GM21360 (cell line): ENCODE data around the gene ATP9A.

Experiments used
- ATAC-seq: cut with Tn5 transposase; IDR thresholded peaks from one replicate; pipeline ENCODE4 v1.9.1; 2021; ENCODE audit warnings: mild to moderate bottlenecking, moderate library complexity; ENCODE audit not compliant: unreplicated experiment

Gene ATP9A

GRCh38 chr20:51634257-51634656, 133.9 kb downstream of the ATP9A start:
- ATAC-seq: no peak

DNA sequence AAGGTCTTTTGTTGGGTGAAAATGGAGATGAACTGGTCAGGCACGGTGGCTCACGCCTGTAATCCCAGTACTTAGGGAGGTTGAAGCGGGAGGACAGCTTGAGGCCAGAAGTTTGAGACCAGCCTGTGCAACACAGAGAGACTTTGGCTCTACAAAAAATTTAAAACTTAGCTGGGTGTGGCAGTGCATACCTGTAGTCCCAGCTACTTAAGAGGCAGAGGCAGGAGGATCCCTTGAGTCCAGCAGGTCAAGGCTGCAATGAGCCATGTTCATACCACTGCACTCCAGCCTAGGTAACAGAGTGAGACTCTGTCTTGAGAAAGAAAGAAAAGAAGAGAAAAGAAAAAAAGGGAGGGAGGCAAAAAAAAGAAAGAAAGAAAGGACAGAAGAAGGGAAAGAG, 134.8 kb downstream of the ATP9A start:
- no peak for ATAC-seq

GRCh38 chr20:51631953-51632352, 136.2 kb downstream of the ATP9A start:
- no peak for ATAC-seq

- ATAC-seq: no peak
Observed at GRCh38 chr20:51631011-51631950, 136.9 kb downstream of the ATP9A start.

DNA sequence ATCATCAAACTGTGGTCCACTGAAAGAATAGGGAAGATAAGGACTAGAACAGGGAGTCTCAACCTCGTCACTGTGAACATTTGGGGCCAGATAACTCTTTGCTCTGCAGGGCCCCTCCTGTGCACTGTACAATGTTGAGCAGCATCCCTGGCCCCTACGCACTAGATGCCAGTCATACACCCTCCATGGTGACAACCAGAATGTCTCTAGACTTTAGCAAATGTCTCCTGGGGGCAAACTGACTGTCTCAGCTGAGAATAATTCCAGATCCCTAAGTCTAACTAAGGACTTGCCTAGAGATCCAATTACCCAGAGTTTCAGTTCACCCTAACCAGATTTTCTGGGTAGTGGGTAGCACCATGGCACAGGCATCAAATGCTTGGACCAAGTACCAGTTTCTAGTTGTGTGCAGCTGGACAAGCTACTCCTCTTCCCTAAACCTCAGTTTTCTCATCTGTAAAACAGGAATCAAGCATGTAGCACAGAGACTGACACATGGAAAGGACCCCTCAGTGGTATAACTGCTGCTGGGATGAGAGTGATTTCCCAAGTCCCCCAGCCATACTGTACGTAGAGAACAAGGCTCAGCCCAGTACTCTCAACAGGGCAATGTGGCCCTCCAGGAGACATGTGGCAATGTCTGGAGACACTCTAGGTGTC, 138.7 kb downstream of the ATP9A start:
- no peak for ATAC-seq

DNA sequence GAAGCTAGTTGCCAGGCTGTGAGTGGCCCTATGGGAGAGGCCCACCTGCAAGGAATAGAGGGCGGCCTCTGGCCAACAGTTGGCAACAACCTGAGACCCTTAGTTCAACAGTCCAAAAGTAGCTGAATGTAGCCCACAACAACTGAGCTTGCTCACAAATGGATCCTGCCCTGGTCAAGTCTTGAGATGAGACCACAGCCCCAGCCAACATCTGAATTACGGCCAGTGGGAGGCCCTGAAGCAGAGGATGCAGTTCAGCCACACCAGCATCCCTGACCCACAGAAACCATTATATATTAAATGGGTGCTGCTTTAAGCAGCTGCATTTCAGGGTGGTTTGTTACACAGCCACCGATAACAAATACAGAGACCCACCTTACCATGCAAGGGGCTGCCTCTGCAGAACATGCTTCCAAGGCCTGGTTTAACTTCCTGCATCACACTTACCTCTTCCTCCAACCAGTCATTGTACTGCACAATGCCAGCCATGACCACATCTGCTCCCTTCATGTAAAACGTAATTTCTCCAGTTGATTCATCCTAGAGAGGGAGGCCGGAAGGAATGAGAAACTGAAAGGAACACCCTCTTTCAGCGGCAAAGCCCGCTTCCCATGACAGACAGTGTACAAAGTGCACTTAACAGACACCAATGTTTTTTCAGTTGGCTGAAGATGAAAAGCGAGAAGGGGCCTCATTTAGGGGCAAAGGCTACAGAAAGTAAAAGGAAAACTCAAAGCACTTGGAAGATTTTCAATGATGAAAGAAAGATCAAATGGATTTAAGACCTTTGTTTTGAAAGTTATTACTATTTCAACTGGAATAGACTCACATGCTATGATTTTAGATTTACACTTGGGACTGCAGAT, 139.4 kb downstream of the ATP9A start:
- no peak for ATAC-seq

GRCh38 chr20:51627586-51627985, 140.6 kb downstream of the ATP9A start:
- no peak for ATAC-seq

DNA sequence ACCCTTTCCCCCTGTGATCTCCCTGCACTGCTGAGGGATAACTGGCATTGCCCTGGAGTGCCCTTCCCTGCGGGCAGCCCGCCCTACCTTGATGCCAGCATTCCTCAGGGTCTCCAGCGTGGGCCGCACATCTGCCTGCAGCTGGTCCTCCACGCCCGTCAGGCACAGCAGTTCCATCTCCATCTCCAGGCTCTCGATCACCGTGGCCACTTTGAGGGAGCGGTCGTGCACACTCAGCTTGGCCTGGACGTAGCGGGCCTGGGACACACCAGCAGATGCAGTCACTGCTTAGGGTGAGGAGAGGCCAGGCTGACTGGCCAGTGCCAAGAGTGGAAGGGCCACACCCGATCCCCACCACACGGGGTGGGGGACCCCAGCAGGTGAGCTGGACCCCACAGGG, 143.1 kb downstream of the ATP9A start:
- no peak for ATAC-seq

GRCh38 chr20:51624157-51624731, 143.9 kb downstream of the ATP9A start:
- no peak for ATAC-seq

DNA sequence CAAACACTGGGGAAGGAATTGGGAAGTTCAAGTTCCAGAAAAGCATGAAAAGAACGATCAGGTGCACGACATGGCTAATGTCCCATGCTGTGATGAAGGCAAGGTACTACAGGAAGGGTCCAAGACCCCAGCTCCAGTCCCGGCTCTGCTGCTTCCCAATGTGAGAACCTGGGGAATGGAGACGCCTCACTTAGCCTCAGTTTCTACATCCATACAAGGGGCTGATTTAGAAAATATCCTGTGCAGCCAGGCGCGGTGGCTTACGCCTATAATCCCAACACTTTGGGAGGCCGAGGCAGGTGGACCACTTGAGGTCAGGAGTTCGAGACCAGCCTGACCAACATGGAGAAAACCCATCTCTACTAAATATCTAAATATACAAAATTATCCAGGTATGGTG, 144.9 kb downstream of the ATP9A start:
- ATAC-seq: no peak

GRCh38 chr20:51622004-51622874, 146.0 kb downstream of the ATP9A start:
- ATAC-seq: no peak

DNA sequence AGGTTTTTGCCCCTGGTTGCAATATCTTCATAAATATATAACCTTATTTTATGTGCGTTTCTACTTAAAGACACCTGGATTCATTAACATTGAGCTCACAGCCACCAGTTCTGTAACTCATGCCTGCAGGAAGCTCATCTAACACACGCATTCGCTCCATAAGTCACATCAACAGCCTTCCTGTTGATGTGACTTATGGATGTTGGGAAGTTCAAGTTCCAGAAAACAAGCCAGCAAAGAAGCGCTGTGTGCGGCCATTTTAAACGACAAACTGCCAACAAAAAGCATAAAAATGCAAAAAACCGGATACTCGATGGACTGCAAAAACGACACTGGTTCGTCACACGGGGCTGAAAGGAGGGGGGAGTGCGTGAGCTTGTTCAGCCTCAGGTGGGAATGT, 147.8 kb downstream of the ATP9A start:
- ATAC-seq: no peak

GRCh38 chr20:51616060-51616459, 152.1 kb downstream of the ATP9A start:
- no peak for ATAC-seq

GRCh38 chr20:51614687-51615086, 153.5 kb downstream of the ATP9A start:
- no peak for ATAC-seq

GRCh38 chr20:51613580-51613979, 154.6 kb downstream of the ATP9A start:
- no peak for ATAC-seq

- ATAC-seq: no peak
Observed at GRCh38 chr20:51612896-51613295, 155.3 kb downstream of the ATP9A start.

GRCh38 chr20:51611625-51611890, 156.6 kb downstream of the ATP9A start:
- ATAC-seq: no peak

DNA sequence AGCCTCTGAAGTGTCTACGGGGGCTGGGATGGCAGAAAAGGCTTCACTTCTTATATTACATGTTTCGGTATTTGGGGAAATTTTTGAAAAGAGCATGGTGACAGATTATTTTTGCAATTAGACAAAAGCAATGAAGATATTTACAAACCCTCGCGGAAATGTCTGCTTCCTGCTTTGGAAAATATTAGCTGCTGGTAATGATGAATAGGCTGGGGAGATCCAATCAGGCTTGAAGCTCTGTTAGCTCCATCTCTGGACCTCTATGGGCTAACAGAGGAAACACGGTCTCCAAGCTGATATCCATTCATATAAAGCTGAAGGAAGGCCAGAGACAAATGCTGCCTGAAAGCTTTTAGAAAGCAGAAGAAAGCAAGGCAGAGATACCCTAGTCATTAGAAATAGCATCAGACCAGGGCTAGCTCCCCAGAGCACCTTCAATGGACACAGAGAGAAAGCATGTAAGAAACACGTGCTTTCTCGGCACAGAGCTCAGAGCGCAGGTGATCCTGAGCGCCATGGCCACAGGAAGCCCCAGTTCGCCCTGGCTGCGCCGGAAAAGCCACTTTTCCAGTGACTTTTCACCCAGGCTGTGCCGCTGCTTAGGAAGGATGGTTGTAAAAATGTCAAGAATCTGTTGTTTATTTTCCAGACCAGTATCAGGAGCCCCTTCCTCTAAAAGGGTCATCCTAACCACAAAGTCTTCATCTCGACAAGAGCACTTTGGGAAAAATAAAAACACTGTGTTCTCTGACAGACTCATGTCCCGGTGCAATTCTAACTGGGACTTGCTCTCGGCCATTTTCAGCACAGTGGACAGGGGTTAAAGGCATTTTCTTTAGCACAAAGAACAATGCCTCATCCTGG, 157.2 kb downstream of the ATP9A start:
- no peak for ATAC-seq

- no peak for ATAC-seq
Observed at GRCh38 chr20:51610111-51610510, 158.1 kb downstream of the ATP9A start.
